HL-60 (cell line): ENCODE results near the gene CRLF1.

Experiments used
- CTCF ChIP-seq: IDR thresholded peaks from one replicate; pipeline ENCODE4 v1.5.1; 2011; ENCODE audit warnings: low read length, control low read depth, inconsistent platforms; ENCODE audit not compliant: insufficient read depth
- GABPA ChIP-seq: IDR thresholded peaks from 2 replicates; pipeline ENCODE4 v1.6.1; 2012; ENCODE audit warnings: low read depth

GRCh38 chr19:18606281-18607225, at the start of gene CRLF1:
- TF ChIP-seq CTCF (no peak), GABPA (no peak)
